Adrenal gland (tissue), 5 donors: ENCODE measurements around the gene CST4.

Experiments used
- POLR2A ChIP-seq, 2 donors: fragments of 450-650 bp; IDR thresholded peaks; one replicate each; pipeline ENCODE4 v1.6.1; 2017; ENCODE audit warnings: antibody characterized with exemption in 2 of 2, mild to moderate bottlenecking in 2 of 2, moderate library complexity in 1 of 2
- TF ChIP-seq, protein P1 (sequence below), 6 experiments: fragments of 450-650 bp in 4 of 6; fragments of 200-600 bp in 2 of 6; sonication (generic) in 1 of 6; IDR thresholded peaks; 1 replicate in 5 of 6; 2 replicates in 1 of 6; pipeline versions ENCODE4 v1.5.1 to v1.8.0; 2016 to 2021; ENCODE audit warnings: antibody characterized with exemption in 6 of 6, mild to moderate bottlenecking in 2 of 6, moderate library complexity in 1 of 6
- donor health status: DM: no; HTN: no; CAD: no.

DNA sequence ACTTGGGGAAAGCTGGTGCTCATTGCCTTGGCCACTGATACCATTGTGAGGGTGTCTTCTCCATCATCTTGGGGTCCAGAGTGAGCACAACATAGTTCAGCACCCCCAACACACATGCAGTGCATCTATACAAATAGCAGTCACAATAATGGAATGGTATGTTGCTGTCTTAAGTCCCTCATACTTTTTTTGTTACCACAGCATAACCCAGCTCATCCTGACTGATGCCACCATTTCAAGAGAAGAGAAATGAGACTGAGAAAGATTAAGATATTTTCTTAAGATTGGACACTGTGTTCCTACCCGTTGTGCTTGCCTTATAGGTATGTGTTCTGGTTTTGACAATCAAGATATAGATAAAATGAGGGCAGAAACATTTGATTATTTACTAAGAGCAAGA is 15.6 kb downstream of the CST4 start:
- TF ChIP-seq, protein P1, sequence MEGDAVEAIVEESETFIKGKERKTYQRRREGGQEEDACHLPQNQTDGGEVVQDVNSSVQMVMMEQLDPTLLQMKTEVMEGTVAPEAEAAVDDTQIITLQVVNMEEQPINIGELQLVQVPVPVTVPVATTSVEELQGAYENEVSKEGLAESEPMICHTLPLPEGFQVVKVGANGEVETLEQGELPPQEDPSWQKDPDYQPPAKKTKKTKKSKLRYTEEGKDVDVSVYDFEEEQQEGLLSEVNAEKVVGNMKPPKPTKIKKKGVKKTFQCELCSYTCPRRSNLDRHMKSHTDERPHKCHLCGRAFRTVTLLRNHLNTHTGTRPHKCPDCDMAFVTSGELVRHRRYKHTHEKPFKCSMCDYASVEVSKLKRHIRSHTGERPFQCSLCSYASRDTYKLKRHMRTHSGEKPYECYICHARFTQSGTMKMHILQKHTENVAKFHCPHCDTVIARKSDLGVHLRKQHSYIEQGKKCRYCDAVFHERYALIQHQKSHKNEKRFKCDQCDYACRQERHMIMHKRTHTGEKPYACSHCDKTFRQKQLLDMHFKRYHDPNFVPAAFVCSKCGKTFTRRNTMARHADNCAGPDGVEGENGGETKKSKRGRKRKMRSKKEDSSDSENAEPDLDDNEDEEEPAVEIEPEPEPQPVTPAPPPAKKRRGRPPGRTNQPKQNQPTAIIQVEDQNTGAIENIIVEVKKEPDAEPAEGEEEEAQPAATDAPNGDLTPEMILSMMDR (IDR thresholded peaks at IDR 0.05): no peak
- TF ChIP-seq POLR2A (IDR thresholded peaks at IDR 0.05): no peak
